ENCODE results near the gene ITPR2.

GRCh38 chr12:26369588-26369987, 463.4 kb downstream of the ITPR2 start:
- TF ChIP-seq ATF3 (IDR thresholded peaks at IDR 0.05) = no peak
- TF ChIP-seq, protein P1, sequence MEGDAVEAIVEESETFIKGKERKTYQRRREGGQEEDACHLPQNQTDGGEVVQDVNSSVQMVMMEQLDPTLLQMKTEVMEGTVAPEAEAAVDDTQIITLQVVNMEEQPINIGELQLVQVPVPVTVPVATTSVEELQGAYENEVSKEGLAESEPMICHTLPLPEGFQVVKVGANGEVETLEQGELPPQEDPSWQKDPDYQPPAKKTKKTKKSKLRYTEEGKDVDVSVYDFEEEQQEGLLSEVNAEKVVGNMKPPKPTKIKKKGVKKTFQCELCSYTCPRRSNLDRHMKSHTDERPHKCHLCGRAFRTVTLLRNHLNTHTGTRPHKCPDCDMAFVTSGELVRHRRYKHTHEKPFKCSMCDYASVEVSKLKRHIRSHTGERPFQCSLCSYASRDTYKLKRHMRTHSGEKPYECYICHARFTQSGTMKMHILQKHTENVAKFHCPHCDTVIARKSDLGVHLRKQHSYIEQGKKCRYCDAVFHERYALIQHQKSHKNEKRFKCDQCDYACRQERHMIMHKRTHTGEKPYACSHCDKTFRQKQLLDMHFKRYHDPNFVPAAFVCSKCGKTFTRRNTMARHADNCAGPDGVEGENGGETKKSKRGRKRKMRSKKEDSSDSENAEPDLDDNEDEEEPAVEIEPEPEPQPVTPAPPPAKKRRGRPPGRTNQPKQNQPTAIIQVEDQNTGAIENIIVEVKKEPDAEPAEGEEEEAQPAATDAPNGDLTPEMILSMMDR (IDR thresholded peaks at IDR 0.05; ENCODE audit: low read depth, low read length, missing input control) = no peak
- TF ChIP-seq TAF1 (conservative IDR thresholded peaks at IDR 0.05) = no peak
- no peak for TF ChIP-seq YY1 (IDR thresholded peaks at IDR 0.05)
- TF ChIP-seq, protein P2, sequence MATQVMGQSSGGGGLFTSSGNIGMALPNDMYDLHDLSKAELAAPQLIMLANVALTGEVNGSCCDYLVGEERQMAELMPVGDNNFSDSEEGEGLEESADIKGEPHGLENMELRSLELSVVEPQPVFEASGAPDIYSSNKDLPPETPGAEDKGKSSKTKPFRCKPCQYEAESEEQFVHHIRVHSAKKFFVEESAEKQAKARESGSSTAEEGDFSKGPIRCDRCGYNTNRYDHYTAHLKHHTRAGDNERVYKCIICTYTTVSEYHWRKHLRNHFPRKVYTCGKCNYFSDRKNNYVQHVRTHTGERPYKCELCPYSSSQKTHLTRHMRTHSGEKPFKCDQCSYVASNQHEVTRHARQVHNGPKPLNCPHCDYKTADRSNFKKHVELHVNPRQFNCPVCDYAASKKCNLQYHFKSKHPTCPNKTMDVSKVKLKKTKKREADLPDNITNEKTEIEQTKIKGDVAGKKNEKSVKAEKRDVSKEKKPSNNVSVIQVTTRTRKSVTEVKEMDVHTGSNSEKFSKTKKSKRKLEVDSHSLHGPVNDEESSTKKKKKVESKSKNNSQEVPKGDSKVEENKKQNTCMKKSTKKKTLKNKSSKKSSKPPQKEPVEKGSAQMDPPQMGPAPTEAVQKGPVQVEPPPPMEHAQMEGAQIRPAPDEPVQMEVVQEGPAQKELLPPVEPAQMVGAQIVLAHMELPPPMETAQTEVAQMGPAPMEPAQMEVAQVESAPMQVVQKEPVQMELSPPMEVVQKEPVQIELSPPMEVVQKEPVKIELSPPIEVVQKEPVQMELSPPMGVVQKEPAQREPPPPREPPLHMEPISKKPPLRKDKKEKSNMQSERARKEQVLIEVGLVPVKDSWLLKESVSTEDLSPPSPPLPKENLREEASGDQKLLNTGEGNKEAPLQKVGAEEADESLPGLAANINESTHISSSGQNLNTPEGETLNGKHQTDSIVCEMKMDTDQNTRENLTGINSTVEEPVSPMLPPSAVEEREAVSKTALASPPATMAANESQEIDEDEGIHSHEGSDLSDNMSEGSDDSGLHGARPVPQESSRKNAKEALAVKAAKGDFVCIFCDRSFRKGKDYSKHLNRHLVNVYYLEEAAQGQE (IDR thresholded peaks at IDR 0.05) = no peak
- TF ChIP-seq RAD21 (IDR thresholded peaks at IDR 0.05) = no peak
- no peak for TF ChIP-seq JUND (IDR thresholded peaks at IDR 0.05)
- no peak for TF ChIP-seq HNF4G (IDR thresholded peaks at IDR 0.05)
- no peak for TF ChIP-seq SP1 (IDR thresholded peaks at IDR 0.05)
- TF ChIP-seq, protein P3, sequence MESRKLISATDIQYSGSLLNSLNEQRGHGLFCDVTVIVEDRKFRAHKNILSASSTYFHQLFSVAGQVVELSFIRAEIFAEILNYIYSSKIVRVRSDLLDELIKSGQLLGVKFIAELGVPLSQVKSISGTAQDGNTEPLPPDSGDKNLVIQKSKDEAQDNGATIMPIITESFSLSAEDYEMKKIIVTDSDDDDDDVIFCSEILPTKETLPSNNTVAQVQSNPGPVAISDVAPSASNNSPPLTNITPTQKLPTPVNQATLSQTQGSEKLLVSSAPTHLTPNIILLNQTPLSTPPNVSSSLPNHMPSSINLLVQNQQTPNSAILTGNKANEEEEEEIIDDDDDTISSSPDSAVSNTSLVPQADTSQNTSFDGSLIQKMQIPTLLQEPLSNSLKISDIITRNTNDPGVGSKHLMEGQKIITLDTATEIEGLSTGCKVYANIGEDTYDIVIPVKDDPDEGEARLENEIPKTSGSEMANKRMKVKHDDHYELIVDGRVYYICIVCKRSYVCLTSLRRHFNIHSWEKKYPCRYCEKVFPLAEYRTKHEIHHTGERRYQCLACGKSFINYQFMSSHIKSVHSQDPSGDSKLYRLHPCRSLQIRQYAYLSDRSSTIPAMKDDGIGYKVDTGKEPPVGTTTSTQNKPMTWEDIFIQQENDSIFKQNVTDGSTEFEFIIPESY (IDR thresholded peaks at IDR 0.05) = no peak
- TF ChIP-seq RXRA (IDR thresholded peaks at IDR 0.05) = no peak
- TF ChIP-seq EGR1 (IDR thresholded peaks at IDR 0.05; ENCODE audit: low read depth in 2 of 2) = no peak
